Liver (tissue), 9 donors: ENCODE data around the gene TEC. TPM values are rescaled to one million over a fixed set of nuclear protein-coding genes. Genes with fewer than 3 reads are reported as not detected.

Experiments used
- DNase-seq: peaks from one replicate; pipeline ENCODE4 v3.0.0-alpha.2; 2017; ENCODE audit warnings: low spot score
- H3K27ac ChIP-seq, 2 donors: one replicate each; pipeline ENCODE4 v1.7.0; 2013; ENCODE audit warnings: inconsistent platforms in 2 of 2, low read length in 2 of 2, control low read depth in 1 of 2, low read depth in 1 of 2, mild to moderate bottlenecking in 1 of 2
- H3K27me3 ChIP-seq, 4 donors: one replicate each; pipeline versions ENCODE4 v1.6.1 to v1.7.0; 2013; ENCODE audit warnings: low read length in 3 of 4, inconsistent platforms in 1 of 4, mild to moderate bottlenecking in 1 of 4, moderate library complexity in 1 of 4; ENCODE audit not compliant: control insufficient read depth in 4 of 4, insufficient read depth in 4 of 4
- H3K36me3 ChIP-seq, 4 donors: one replicate each; pipeline versions ENCODE4 v1.6.1 to v1.7.0; 2013; ENCODE audit warnings: low read length in 3 of 4, mild to moderate bottlenecking in 3 of 4, low read depth in 1 of 4, moderate library complexity in 1 of 4; ENCODE audit not compliant: control insufficient read depth in 4 of 4, insufficient read depth in 3 of 4
- H3K4me1 ChIP-seq, 4 donors: one replicate each; pipeline versions ENCODE4 v1.6.1 to v1.7.0; 2013; ENCODE audit warnings: low read length in 3 of 4, mild to moderate bottlenecking in 3 of 4, moderate library complexity in 1 of 4; ENCODE audit not compliant: control insufficient read depth in 4 of 4, insufficient read depth in 4 of 4
- H3K4me3 ChIP-seq, 3 donors: one replicate each; pipeline versions ENCODE4 v1.6.1 to v1.7.0; 2013; ENCODE audit warnings: low read length in 3 of 3, control low read depth in 1 of 3, low read depth in 1 of 3, mild to moderate bottlenecking in 1 of 3
- H3K9ac ChIP-seq, 2 donors: one replicate each; pipeline ENCODE4 v1.7.0; 2013; ENCODE audit warnings: low read length in 2 of 2, mild to moderate bottlenecking in 2 of 2, moderate library complexity in 2 of 2, control low read depth in 1 of 2, low read depth in 1 of 2
- H3K9me3 ChIP-seq, 4 donors: one replicate each; pipeline versions ENCODE4 v1.6.1 to v1.7.0; 2013; ENCODE audit warnings: low read length in 3 of 4; ENCODE audit not compliant: control insufficient read depth in 4 of 4
- FOXA1 ChIP-seq: IDR thresholded peaks from 2 replicates; pipeline ENCODE4 v1.6.1; 2016; ENCODE audit warnings: antibody characterized with exemption
- HNF4A ChIP-seq, 2 donors: conservative IDR thresholded peaks; 2 replicates each; pipeline ENCODE4 v1.6.1; 2016; ENCODE audit warnings: antibody characterized with exemption in 2 of 2, mild to moderate bottlenecking in 2 of 2
- HNF4G ChIP-seq: IDR thresholded peaks from 2 replicates; pipeline ENCODE4 v1.6.1; 2016; ENCODE audit warnings: antibody characterized with exemption
- JUND ChIP-seq, 2 donors: IDR thresholded peaks; 2 replicates each; pipeline ENCODE4 v1.6.1; 2016; ENCODE audit warnings: antibody characterized with exemption in 2 of 2
- SP1 ChIP-seq: IDR thresholded peaks from 2 replicates; pipeline ENCODE4 v1.6.1; 2018; ENCODE audit warnings: antibody characterized with exemption, mild to moderate bottlenecking
- YY1 ChIP-seq: IDR thresholded peaks from 2 replicates; pipeline ENCODE4 v1.6.1; 2016; ENCODE audit warnings: antibody characterized with exemption, mild to moderate bottlenecking
- WGBS: extraction: QIAGEN DNeasy Blood & Tissue Kit; methylation state at CpG from one replicate; pipeline ENCODE4 v1.1.7; 2013; 5-methylcytosine and 5-hydroxymethylcytosine counted together
- polyA plus RNA-seq, 2 donors: library from polyadenylated mRNA; stranded (reverse) in 1 of 2; unstranded in 1 of 2; fragments of 200-250 nt in 1 of 2; fragments of >200 nt in 1 of 2; fragmentation: Nextera tagmentation in 1 of 2; extraction: Ambion mirVana in 1 of 2; gene quantifications; one replicate each; pipeline versions ENCODE4 v1.2.1 to v1.2.3, GENCODE V29; 2013 to 2015
- total RNA-seq, 2 donors: library from RNA; depleted of rRNA; stranded (reverse); fragments of >200 nt; gene quantifications; one replicate each; pipeline ENCODE4 v1.2.3, GENCODE V29; 2014
- TF ChIP-seq, protein P1 (sequence below): IDR thresholded peaks from 2 replicates; pipeline ENCODE4 v1.6.1; 2016; ENCODE audit warnings: antibody characterized with exemption
- TF ChIP-seq, protein P2 (sequence below): IDR thresholded peaks from 2 replicates; pipeline ENCODE4 v1.6.1; 2016; ENCODE audit warnings: antibody characterized with exemption, mild to moderate bottlenecking
- donor health status: healthy.
- donor health status: healthy.
- donor health status: healthy.
- donor health status: healthy.
- donor health status: healthy.

TEC gene
- total and polyA plus RNA-seq, 4 donors, result 1.1 to 4.7 (median 2.0) TPM

DNA sequence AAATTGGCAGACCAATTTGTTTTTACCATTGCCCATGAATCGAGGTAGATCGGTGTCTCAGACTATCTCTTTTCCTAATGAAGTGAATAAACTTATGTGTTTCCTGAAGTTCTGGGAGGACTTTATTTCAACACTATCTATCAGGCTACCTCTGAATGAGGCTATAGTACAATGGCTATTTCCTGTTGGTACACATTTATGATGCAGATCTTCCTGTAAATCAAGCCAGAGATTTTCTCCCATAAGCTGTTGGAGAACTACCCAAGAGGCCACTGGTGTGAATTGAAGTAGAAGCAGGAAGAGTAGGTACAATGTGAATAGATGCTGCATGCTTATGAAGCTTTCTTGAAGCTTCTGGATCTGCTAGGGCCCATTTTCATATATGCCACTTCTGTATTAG lies 151.6 kb downstream of the TEC start:
- 92% methylated on average over 2 of the region's 2 CpGs for WGBS
- Histone ChIP-seq H3K9ac (no peak overlapping the region), H3K9me3 (no peaks in the 10 kb centered on the region), H3K4me1 (no peaks in the 10 kb centered on the region), H3K27me3 (no peaks in the 10 kb centered on the region), H3K4me3 (no peak overlapping the region), H3K27ac (no peak overlapping the region), H3K36me3 (no peaks in the 10 kb centered on the region)
- DNase-seq, result no peak
- TF ChIP-seq HNF4G, result no peak
- TF ChIP-seq, protein P1, sequence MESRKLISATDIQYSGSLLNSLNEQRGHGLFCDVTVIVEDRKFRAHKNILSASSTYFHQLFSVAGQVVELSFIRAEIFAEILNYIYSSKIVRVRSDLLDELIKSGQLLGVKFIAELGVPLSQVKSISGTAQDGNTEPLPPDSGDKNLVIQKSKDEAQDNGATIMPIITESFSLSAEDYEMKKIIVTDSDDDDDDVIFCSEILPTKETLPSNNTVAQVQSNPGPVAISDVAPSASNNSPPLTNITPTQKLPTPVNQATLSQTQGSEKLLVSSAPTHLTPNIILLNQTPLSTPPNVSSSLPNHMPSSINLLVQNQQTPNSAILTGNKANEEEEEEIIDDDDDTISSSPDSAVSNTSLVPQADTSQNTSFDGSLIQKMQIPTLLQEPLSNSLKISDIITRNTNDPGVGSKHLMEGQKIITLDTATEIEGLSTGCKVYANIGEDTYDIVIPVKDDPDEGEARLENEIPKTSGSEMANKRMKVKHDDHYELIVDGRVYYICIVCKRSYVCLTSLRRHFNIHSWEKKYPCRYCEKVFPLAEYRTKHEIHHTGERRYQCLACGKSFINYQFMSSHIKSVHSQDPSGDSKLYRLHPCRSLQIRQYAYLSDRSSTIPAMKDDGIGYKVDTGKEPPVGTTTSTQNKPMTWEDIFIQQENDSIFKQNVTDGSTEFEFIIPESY, result no peak

DNA sequence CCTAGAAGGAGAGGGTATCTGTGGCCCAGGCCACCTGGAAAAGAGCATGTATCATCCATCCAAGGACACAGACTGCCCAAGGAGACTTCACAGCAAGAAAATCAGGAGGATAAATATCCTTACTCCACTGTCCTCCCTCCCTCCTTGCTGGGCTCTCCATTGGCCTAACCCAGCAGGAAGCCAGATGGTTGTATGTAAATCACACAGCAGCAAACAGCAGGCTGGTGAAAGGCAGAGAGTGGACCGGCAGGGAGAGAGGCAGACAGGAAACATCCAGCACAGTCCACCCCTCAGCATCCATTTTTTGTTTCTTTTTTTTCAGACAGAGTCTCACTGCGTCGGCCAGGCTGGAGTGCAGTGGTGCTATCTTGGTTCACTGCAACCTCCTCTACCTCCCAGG lies 153.1 kb downstream of the TEC start:
- no peak overlapping the region for H3K27ac ChIP-seq
- H3K36me3 ChIP-seq, result no peaks in the 10 kb centered on the region
- TF ChIP-seq, protein P2, sequence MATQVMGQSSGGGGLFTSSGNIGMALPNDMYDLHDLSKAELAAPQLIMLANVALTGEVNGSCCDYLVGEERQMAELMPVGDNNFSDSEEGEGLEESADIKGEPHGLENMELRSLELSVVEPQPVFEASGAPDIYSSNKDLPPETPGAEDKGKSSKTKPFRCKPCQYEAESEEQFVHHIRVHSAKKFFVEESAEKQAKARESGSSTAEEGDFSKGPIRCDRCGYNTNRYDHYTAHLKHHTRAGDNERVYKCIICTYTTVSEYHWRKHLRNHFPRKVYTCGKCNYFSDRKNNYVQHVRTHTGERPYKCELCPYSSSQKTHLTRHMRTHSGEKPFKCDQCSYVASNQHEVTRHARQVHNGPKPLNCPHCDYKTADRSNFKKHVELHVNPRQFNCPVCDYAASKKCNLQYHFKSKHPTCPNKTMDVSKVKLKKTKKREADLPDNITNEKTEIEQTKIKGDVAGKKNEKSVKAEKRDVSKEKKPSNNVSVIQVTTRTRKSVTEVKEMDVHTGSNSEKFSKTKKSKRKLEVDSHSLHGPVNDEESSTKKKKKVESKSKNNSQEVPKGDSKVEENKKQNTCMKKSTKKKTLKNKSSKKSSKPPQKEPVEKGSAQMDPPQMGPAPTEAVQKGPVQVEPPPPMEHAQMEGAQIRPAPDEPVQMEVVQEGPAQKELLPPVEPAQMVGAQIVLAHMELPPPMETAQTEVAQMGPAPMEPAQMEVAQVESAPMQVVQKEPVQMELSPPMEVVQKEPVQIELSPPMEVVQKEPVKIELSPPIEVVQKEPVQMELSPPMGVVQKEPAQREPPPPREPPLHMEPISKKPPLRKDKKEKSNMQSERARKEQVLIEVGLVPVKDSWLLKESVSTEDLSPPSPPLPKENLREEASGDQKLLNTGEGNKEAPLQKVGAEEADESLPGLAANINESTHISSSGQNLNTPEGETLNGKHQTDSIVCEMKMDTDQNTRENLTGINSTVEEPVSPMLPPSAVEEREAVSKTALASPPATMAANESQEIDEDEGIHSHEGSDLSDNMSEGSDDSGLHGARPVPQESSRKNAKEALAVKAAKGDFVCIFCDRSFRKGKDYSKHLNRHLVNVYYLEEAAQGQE, result no peak
- TF ChIP-seq HNF4A (conservative IDR thresholded peaks at IDR 0.05), result no peak
- no peak for TF ChIP-seq SP1
- no peak for TF ChIP-seq FOXA1
- H3K4me1 ChIP-seq, result no peaks in the 10 kb centered on the region
- H3K9me3 ChIP-seq, result no peaks in the 10 kb centered on the region
- H3K9ac ChIP-seq, result no peak overlapping the region
- H3K4me3 ChIP-seq, result no peak overlapping the region
- H3K27me3 ChIP-seq, result no peaks in the 10 kb centered on the region
- WGBS, result 83% methylated on average over 3 of the region's 3 CpGs
- DNase-seq, result no peak

DNA sequence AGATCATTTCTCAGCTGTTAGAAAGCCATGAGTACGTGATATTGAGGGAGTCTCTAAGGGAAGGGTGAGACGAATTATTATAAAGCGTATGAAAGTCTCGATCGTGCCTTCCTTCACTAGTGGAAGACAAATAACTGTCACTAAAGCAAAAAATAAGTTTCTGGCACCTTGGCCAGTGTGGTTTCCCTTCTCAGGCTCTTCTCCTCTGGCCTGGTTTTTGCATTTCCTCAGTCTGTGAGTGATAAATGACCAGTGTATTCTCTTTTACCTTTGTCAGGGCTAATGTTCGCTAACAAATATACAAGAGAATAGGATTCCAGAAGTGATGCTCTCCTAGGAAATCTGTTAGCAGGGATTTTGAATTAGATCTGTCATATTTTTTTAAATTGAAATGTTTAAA lies 155.2 kb downstream of the TEC start:
- Histone ChIP-seq H3K27me3 (no peaks in the 10 kb centered on the region), H3K9me3 (no peaks in the 10 kb centered on the region), H3K9ac (no peak overlapping the region), H3K4me1 (peaks cover 0 to 2% (median under 1%) of the 10 kb centered on the region in 4 donors), H3K36me3 (no peaks in the 10 kb centered on the region), H3K27ac (no peak overlapping the region), H3K4me3 (no peak overlapping the region)
- DNase-seq, result no peak
- 85% methylated on average over 6 of the region's 6 CpGs for WGBS
- TF ChIP-seq JUND (IDR thresholded peaks at IDR 0.05), result no peak
- no peak for TF ChIP-seq YY1
